GM19372 (cell line): ENCODE measurements around the gene YJEFN3.

Source experiments
- ATAC-seq: cut with Tn5 transposase; IDR thresholded peaks from one replicate; pipeline ENCODE4 v1.9.1; 2021; ENCODE audit warnings: mild to moderate bottlenecking, low read depth, moderate library complexity; ENCODE audit not compliant: unreplicated experiment

YJEFN3 gene

GRCh38 chr19:19515642-19516519, 12.8 kb upstream of the YJEFN3 start, which contains the start of gene NDUFA13:
TSS of gene NDUFA13 (plus strand) at chr19:19516225. CDS start at chr19:19516239, 14 bp downstream.
- ATAC-seq: peak; percentile 83

DNA sequence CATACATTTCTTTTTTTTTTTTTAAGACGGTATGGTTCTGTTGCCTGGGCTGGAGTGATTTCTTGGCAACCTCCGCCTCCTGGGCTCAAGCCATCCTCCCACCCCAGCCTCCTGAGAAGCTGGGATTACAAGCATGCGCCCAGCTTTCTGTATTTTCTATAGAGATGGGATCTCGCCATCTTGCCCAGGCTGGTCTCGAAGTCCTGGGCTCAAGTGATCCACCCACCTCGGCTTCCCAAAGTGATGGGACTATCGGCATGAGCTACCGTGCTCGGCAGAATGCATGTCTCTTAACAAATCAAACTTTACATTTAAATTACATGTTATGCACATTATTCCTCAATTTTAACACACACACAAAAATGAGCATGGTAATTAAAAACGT, 11.5 kb upstream of the YJEFN3 start:
- ATAC-seq: no peak

GRCh38 chr19:19520989-19521388, 7.7 kb upstream of the YJEFN3 start:
- ATAC-seq: no peak

DNA sequence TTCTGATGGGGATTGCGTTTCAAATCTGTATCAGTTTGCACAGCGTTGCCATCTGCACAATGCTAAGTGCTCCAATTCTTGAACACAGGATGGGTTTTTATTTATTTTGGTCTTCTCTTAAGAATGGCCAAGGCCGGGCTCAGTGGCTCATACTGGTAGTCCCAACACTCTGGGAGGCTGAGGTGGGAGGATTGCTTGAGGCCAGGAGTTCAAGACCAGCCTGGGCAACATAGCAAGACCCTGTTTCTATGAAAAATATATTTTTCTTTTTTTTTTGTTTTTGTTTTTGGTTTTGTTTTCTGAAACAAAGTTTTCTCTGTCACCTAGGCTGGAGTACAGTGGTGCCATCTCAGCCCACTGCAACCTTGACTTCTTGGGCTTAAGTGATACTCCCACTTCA, 5.5 kb upstream of the YJEFN3 start:
- ATAC-seq: no peak

- ATAC-seq: no peak
These were observed 4.7 kb upstream of the YJEFN3 start for GRCh38 chr19:19524053-19524452.

DNA sequence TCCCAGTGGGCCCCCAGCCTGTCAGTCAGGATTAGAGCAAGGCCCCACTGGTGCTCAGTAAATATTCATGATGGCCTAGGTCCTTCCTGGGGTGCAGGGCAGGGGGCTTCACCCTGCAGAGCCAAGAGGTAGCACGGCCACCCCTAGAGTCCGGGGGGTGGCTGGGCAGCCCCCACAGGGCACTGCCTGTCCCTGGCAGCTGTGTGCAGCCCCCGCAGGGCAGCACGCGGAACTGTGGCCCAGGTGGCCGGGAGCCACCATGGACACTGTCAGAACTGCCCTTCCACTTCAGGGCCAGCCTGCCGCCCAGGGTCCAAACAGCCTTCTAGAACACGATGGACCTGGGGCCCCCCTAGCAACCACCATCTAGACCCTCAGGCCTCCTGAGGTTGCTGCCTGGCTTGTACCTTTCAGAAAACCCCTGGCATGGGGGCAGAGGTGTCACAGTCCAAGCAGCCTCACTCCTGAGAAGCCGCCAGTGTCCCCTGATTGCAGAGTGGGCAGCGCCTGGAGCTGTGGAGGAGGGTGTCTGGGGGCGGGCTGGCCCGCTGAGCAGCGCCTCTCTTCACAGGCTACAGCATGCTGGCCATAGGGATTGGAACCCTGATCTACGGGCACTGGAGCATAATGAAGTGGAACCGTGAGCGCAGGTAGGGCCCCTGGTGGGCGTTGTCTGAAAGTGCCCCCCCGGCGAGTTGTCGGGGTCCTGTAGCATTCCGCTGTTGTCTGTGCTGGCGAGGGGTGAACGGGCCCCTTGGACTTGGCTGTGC, 2.9 kb upstream of the YJEFN3 start:
- no peak for ATAC-seq

- ATAC-seq: no peak
These were observed 1.9 kb upstream of the YJEFN3 start for GRCh38 chr19:19526581-19527370.

DNA sequence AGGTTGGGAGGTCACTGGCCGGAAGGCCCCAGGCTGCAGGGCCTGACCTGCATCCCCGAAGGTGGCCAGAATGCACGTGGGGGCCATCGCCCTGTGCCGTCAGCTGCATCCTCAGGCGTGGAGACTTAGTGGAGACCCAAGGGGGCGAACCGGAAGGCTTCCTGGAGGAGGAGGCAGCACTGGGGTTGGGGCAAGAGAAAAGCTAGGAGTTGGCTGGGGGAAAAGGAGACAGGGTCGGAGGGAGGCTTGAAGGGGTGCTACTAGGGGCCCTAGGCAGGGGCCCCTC, 1.4 kb upstream of the YJEFN3 start:
- no peak for ATAC-seq

GRCh38 chr19:19527674-19528625, 761 bp upstream of the YJEFN3 start:
- no peak for ATAC-seq

- ATAC-seq: no peak
These were observed 1.2 kb downstream of the YJEFN3 start for GRCh38 chr19:19529783-19530422.

DNA sequence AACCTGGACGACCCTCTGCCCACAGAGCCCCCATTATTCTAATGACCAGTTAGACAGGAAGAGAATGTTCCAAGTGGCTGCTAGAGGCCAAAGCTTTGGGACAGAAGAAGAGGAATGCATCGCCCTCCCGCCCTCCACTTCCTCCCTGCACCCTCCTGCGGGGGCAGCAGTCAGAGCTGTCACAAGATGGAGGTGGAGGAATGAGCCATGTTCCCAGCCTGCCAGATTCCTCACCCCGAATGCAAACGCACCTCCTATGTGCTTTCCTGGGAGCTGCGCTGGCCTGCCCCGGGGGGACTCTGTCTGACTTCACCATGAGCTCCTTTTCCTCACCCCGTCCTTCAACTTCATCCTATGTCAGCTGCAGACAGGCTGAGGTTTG, 1.7 kb downstream of the YJEFN3 start:
- ATAC-seq: no peak

- ATAC-seq: no peak
These were observed 2.2 kb downstream of the YJEFN3 start for GRCh38 chr19:19530889-19531288.

- no peak for ATAC-seq
These were observed 3.5 kb downstream of the YJEFN3 start for GRCh38 chr19:19531951-19532805.

GRCh38 chr19:19532806-19533701, 4.3 kb downstream of the YJEFN3 start:
- no peak for ATAC-seq

- no peak for ATAC-seq
These were observed 5.1 kb downstream of the YJEFN3 start for GRCh38 chr19:19533841-19534240.

DNA sequence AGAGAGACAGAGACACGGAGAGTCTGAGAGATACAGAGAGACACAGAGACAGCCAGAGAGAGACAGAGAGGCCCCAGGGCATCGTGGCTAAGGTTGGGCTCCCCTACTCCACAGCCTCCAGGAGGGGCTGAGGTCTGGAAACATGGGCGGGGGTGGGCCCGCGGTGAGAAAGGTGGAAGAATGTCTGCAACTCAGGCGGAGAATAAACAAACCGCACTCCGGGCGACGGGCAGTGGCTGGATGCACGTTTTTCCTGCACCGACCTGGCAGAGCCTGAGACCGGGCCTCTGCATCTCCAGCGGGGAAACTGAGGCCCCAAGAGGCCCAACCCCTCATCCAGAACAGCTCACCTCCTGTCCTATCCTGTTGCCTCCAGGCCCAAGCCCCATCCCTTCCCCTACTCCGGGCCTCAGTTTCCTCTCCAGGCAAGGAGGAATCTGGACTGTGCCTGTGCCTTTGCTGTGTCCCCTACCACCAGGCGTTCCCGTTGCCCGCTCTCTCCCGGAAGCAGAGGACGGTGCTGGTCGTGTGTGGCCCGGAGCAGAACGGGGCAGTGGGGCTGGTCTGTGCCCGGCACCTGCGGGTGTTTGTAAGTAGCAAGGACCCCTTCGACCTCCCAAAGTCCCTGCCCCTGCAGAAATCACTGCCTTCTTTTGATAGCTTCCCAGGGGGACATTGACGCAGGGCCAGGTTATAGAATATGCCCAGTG, 6.0 kb downstream of the YJEFN3 start:
- ATAC-seq: no peak
